NCI-H2196 treated with DMSO at 0.1 percent for 48 hours (cell line): ENCODE results near the gene ANKRD24.
"Not testable (repeated sequence)": the region's sequence is repeated elsewhere in the genome, so short reads cannot be mapped to it uniquely, and the experiment has no call there.

Source experiments
- DNase-seq: peaks from one replicate; lab custom pipeline; 2025; ENCODE audit not compliant: unreplicated experiment; lab: John Stamatoyannopoulos, UW

Gene ANKRD24

DNA sequence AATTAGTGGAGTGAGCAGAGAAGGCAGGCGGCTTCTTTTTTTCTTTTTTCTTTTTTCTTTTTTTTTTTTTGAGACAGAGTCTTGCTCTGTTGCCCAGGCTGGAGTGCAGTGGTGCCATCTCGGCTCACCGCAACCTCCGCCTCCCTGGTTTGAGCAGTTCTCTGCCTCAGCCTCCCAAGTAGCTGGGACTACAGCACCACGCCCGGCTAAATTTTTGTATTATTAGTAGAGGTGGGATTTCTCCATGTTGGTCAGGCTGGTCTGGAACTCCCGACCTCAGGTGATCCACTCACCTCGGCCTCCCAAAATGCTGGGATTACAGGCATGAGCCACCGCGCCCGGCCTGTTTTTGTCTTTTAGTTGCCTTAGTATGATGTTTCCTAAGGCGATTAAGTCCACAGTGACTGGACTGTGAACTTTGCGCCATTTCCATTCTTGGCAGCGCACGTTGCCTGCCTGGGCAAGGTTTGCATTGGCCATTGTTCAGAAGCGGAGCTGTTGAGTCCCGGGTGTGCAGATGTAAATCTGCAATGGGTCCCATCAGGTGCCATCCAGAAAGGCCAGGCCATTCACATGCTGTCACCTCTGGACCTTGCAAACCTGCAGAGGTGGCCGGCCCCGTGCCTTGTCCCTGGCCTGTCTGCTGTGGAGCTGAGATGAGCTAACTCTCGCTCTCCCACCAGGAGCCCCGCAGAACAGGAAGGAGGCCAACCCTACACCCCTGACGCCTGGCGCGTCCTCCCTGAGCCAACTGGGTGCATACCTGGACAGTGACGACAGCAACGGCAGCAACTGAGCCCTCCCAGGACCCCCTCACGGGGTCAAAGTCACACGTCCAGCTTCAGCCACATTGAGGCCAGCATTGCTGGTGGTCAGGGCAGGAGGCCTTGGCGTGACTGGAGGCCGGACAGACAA is 85.7 kb downstream of the ANKRD24 start:
- no peak for DNase-seq

DNA sequence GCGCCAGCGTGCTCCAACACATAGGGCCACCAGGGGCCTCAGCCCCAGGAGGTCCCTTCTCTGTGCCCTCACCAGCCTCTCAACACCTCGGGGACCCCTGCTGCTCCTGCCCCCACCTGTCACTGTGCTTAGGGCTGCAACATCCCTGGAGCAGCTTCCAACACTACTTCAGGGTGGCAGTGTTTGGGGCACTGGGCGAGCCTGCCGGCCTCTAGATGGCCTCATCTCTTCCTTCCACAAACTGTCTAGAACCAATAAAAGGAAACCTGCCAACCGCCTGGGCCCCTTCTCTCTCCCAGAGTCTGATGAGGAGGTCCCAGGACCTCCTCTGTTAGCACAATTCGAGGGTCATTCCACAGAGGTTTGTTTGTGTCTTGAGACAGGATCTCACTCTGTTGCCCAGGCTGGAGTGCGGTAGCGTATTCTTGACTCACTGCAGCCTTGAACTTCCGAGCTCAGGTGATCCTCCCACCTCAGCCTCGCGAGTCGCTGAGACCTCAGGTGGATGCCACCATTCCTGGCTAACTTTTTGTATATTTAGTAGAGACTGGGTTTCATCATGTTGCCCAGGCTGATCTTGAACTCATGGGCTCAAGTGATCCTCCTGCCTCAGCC is 86.4 kb downstream of the ANKRD24 start:
- no peak for DNase-seq

GRCh38 chr19:4272894-4273293 is 90.4 kb downstream of the ANKRD24 start:
- DNase-seq, result no peak

DNA sequence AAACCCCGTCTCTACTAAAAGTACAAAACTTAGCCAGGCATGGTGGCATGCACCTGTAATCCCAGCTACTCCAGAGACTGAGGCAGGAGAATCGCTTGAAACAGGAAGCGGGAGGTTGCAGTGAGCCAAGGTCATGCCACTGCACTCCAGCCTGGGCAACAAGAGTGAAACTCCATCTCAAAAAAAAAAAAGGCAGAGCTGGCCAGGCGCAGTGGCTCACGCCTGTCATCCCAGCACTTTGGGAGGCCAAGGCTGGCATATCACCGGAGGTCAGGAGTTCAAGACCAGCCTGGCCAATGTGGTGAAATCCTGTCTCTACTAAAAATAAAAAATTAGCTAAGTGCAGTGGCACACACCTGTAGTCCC is 91.8 kb downstream of the ANKRD24 start:
- not testable (repeated sequence) for DNase-seq
